ENCODE measurements around the gene MYL11. TPM values are rescaled to one million over a fixed set of nuclear protein-coding genes. Genes with fewer than 3 reads are reported as not detected.

Gene MYL11
- polyA plus RNA-seq, 4 donors: 1.2 to 1.4 (median 1.2) TPM; not detected in 1

- DNase-seq (ENCODE audit: low read depth in 4 of 4, low spot score in 3 of 4): no peak
Observed at GRCh38 chr16:30369938-30370455, 4.6 kb upstream of the MYL11 start.

- peak; percentile 99 to 100 (median 100) for DNase-seq (ENCODE audit: low read depth in 4 of 4, low spot score in 3 of 4)
Observed at GRCh38 chr16:30370456-30371247, 4.0 kb upstream of the MYL11 start, which contains the start of gene TBC1D10B. TBC1D10B (minus strand) TSS chr16:30370494; CDS start chr16:30370183, 311 bp downstream.

DNA sequence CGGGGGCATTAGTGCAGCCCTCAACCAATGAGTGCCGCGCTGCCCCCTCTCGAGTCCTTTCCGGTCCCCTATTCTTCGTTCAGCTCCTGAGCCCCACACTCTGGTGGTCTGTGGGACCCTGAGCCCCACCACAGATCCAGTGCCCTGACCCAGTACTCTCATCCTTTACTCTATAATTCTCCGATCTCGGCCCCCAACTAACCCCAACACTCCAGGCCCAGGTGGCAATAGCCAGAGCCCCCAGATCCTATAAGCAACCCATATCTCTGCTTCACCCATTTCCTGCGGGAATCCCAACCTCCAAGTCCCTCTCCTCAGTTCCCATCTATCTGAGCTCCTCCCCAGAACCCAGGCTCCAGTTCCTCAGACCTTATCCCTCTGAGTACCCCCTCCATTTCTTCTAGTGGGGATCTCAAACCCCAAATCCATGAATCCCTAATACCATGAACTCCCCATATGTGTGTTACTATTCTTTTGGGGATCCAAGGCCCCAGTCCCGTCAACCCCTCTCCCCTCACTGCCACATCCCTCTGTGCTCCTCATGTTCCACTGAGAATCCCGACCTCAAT is 3.3 kb upstream of the MYL11 start:
- no peak for DNase-seq (ENCODE audit: low read depth in 4 of 4, low spot score in 3 of 4)

DNA sequence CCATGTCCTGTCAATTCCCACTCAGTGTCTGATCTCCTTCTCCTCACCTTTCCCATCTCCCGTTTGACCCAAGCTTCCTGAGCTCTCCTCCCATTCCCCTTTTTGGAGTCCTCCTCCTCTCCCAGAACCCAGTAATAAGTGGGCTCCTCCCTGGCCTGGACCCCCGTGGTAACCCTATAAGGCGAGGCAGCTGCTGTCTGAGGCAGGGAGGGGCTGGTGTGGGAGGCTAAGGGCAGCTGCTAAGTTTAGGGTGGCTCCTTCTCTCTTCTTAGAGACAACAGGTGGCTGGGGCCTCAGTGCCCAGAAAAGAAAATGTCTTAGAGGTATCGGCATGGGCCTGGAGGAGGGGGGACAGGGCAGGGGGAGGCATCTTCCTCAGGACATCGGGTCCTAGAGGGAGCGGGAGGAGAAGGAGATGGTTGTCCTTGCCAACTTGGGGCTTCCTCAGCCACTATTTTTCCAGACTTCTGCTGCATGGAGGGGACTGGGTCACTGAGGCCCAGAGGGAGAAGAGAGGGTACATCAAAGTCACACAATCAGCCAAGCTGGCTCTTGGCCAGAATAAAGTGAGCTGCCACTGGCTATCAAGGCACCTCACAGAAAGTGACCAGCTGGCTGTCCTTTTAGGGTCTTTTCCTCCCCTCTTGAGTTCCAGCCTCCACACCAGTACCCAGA is 2.4 kb upstream of the MYL11 start:
- DNase-seq (ENCODE audit: low read depth in 4 of 4, low spot score in 3 of 4): no peak

- no peak for DNase-seq (ENCODE audit: low read depth in 4 of 4, low spot score in 3 of 4)
Observed at GRCh38 chr16:30372725-30373124, 1.9 kb upstream of the MYL11 start.

DNA sequence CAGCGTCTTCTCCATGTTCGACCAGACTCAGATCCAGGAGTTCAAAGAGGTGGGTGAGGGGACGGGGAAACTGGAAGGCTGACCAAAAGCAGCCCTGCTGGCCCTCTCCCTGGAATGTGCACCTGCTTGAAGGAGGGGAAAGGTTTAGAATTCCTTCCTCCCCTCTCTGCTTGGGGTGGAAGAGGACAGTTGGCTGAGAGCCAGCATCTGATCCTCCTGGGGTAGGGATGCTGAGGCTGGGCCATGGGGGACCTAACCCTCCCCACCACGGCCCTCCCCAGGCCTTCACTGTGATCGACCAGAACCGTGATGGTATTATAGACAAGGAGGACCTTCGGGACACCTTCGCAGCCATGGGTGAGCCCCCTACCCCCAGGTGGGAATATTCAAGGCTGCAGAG is 1.3 kb downstream of the MYL11 start:
- DNase-seq (ENCODE audit: low read depth in 4 of 4, low spot score in 3 of 4): no peak

DNA sequence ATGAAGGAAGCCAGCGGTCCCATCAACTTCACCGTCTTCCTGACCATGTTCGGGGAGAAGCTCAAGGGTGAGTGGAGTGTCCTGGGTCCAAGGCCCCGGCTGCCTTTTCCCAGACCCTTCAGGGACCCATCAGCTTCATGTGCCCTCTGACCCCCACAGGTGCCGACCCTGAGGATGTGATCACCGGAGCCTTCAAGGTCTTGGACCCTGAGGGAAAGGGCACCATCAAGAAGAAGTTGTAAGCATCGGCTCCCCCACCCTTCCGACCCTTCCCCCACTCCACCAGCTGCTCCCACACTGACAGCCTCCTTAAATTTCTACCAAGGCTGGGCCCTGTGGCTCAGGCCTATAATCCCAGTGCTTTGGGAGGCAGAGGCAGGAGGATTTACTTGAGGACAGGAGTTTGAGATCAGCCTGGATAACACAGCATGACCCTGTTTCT is 1.9 kb downstream of the MYL11 start:
- DNase-seq (ENCODE audit: low read depth in 4 of 4, low spot score in 3 of 4): no peak

DNA sequence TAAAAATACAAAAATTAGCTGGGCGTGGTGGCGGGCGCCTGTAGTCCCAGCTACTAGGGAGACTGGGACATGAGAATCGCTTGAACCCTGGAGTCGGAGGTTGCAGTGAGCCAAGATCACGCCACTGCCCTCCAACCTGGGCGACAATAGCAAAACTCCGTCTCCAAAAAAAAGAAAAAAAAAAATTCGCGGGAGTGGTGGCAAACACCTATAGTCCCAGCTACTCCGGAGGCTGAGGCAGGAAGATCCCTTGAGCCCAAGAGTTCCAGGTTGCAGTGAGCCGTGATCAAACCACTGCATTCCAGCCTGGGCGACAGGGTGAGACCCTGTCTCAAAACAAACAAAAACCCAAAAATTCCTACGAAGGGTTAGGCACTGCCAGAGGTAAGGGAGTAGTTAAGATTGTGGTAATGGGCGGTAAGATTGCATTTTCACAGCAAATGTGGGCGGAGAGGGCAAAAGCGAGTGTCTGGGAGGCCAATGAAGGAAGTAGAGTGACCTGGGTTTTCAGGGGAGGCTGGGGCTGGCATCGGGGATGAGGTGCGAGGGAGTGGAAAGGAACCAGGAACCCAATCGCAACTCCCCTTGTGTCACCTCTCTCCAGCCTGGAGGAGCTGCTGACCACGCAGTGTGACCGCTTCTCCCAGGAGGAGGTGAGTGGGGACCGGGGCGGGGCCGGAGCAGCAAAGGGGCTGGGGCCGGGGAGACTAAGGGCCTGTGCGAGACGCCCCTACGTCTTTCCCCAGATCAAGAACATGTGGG is 2.6 kb downstream of the MYL11 start:
- no peak for DNase-seq (ENCODE audit: low read depth in 4 of 4, low spot score in 3 of 4)

- peak in 2 of 4 donors; percentile 75 to 79 for DNase-seq (ENCODE audit: low read depth in 4 of 4, low spot score in 3 of 4)
Observed at GRCh38 chr16:30377812-30378235, 3.2 kb downstream of the MYL11 start.

GRCh38 chr16:30378236-30379157 is 3.9 kb downstream of the MYL11 start:
- peak; percentile 91 to 98 (median 96) for DNase-seq (ENCODE audit: low read depth in 4 of 4, low spot score in 3 of 4)

DNA sequence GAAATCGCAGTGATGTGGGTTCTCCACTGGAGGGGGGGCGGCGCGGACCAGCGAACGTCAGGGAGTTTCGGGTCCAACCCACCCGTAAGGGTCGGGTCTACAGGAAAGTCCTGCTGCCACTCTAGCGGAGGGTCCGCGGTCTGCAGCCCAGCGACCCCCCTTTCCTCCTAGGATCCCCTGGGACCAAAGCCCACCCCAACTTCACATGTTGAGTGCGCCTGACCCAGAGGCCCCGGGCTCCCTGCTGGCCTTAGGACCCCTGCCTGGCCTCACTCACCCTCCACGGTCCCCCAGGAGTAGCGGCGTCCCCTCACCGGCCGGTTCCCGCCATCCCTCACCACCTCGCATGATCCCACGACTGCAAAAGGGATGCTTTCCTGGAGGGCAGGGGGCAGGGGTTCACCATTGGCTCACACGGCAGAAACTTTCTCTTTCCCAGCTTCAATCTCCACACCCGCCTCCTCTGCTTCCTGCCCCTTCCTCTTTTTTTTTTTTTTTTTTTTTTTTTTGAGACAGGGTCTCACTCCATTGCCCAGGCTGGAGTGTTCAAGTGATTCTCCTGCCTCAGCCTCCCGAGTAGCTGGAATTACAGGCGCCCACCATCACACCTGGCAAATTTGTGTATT is 4.7 kb downstream of the MYL11 start:
- DNase-seq (ENCODE audit: low read depth in 4 of 4, low spot score in 3 of 4): no peak

DNA sequence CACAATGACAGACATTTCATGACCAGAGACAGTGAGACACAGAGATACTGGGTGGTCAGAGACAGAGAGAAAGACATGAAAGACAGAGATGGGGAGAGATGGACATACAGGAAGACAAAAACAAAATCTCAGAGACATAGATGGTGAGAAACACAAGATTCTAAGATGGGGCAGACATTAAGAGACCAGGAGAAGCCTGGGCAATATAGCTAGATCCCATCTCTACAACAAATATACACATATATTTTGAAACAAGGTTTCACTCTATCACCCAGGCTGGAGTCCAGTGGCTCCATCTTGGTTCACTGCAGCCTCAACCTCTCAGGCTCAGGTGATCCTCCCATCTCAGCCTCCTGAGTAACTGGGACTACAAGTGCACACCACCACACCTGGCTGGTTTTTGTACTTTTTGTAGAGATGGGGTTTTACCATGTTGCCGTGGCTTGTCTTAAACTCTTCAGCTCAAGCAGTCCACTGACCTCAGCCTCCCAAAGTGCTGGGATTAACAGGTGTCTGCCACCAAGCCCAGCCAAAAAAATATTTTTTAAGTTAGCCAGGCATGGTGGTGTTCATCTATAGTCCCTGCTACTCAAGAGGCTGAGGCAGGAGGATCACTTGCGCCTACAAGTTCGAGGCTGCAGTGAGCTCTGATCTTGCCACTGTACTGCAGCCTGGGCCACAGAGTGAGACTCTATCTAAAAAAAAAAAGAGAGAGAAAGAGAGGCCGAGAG is 5.6 kb downstream of the MYL11 start:
- no peak for DNase-seq (ENCODE audit: low read depth in 4 of 4, low spot score in 3 of 4)

DNA sequence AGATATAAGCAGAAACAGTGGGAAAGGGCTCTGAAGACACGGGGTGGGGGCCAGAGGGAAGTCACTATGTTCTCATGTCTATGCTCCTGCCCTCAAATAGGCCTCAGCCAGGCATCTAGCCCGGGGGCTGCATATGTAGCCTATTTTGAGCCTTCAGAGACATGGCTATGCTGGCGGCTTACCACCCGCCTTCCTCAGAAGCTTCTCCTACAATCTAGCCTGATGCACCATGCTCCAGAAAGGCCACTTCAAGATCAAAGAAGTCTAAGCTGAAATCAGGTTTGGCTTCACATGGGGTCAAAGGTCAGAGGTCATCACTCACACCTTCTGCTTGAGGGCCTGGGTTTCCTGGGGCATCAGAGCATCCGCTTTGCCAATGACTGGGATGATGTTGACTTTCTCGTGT is 6.2 kb downstream of the MYL11 start:
- DNase-seq (ENCODE audit: low read depth in 4 of 4, low spot score in 3 of 4): no peak

DNA sequence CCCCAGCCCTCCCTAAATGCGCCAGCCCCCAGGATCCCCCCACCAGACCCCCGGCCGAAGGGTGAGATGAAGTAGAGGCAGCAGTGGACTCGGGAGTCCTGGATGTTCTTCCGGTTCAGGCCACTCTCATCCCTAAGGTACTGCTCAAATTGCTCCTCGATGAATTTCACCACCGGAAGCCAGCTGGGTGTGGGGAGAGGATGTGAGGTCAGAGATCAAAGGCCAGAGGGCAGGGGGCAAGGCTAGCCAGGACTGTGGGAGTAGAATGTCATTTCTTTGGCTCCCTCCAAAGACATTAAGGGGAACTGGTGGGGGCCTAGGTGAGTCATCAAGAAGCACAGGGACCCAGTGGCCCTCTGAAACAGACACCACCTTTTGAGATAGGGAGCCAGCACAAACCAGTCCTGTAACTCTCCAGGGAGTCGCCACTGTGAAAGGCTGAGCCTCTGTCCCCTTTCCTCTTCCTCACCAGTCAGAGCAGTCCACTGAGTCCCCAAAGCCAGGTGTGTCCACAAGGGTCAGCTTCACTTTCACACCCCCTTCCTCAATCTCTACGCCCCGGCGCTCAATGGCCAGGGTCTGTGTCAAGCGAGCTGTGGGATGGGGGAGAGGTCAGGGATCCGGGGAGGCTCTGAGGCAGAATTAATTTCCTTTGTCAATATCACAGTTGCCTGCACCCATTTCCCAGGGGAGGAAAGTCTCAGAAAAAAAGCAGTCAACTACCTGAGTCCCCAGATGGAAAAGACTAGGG is 6.9 kb downstream of the MYL11 start:
- no peak for DNase-seq (ENCODE audit: low read depth in 4 of 4, low spot score in 3 of 4)

- DNase-seq (ENCODE audit: low read depth in 4 of 4, low spot score in 3 of 4): no peak
Observed at GRCh38 chr16:30382111-30382881, 7.7 kb downstream of the MYL11 start, which contains the start of gene SEPTIN1. SEPTIN1 (minus strand) TSS chr16:30382561; CDS start chr16:30382542, 19 bp downstream.

DNA sequence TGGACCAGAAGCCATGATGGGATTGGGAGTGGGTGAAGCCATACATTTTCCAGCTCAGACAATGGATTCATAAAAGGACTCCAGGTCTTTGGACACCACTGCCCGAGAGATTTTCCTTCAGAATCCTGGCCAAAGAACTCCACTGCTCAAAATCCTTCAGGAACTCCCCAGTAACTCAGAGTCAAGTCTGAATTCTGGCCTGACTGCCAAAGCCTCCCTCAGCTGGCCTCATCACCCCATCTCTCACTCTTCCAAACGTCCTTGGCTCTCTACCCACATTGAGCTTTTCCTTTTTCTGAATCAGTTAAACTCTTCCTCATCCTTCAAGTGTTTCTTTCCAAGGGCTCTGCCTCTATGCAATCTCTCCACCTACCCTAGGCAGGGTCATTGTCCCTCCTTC is 8.9 kb downstream of the MYL11 start:
- DNase-seq (ENCODE audit: low read depth in 4 of 4, low spot score in 3 of 4): no peak

Data from left renal pelvis (tissue), 4 donors.